Neural crest cell (in vitro differentiated cells): ENCODE measurements around the gene HOXC4. TPM values are rescaled to one million over a fixed set of nuclear protein-coding genes. Genes with fewer than 3 reads are reported as not detected.

Experiments
- DNase-seq: peaks from one replicate; pipeline ENCODE4 v3.0.0; 2021; ENCODE audit warnings: low read depth, mixed read lengths, low spot score
- H3K27ac Mint-ChIP-seq: one replicate; pipeline ENCODE4 v1.8.0; 2021; ENCODE audit warnings: mild to moderate bottlenecking, mixed read lengths; ENCODE audit not compliant: unreplicated experiment
- H3K27me3 Mint-ChIP-seq: 2 replicates; pipeline ENCODE4 v1.8.0; 2021; ENCODE audit warnings: low read depth, mild to moderate bottlenecking, mixed read lengths
- H3K36me3 Mint-ChIP-seq: 2 replicates; pipeline ENCODE4 v1.8.0; 2021; ENCODE audit warnings: low read depth, mild to moderate bottlenecking, mixed read lengths
- H3K4me1 Mint-ChIP-seq: 2 replicates; pipeline ENCODE4 v1.8.0; 2021; ENCODE audit warnings: mixed read lengths
- H3K4me3 Mint-ChIP-seq: one replicate; pipeline ENCODE4 v1.8.0; 2021; ENCODE audit warnings: mild to moderate bottlenecking, mixed read lengths
- H3K9me3 Mint-ChIP-seq: 2 replicates; pipeline ENCODE4 v1.8.0; 2021; ENCODE audit warnings: mixed read lengths
- CTCF ChIP-seq: fragments of 200-600 bp; sonication (generic); conservative IDR thresholded peaks from 2 replicates; pipeline ENCODE4 v1.5.0; 2021; ENCODE audit warnings: antibody characterized with exemption, mild to moderate bottlenecking
- long read RNA-seq: library from polyadenylated mRNA; unstranded; transcript quantifications from one replicate; pipeline ENCODE4 v2.0.0, GENCODE V29; 2020
- total RNA-seq: library from RNA; stranded (reverse); gene quantifications from 2 replicates; pipeline ENCODE4 v1.2.1, GENCODE V29; 2021

HOXC4 gene
- total RNA-seq: 5.6 and 8.3 TPM in 2 replicates
- long read RNA-seq: 0 reads

GRCh38 chr12:54053751-54054741 lies at the start of gene HOXC4:
TSS of gene HOXC4 (plus strand) at chr12:54053835. CDS start at chr12:54053923, 88 bp downstream.
- DNase-seq: no peak
- Mint-ChIP-seq H3K27ac (no peak within 1 kb of the TSS), H3K27me3 (peaks cover 100% of the 10 kb centered on the region), H3K4me1 (no peaks in the 10 kb centered on the region), H3K4me3 (peak within 1 kb of the TSS; percentile 87), H3K36me3 (no peaks in the 10 kb centered on the region), H3K9me3 (no peaks in the 10 kb centered on the region)
- no peak for TF ChIP-seq CTCF

- DNase-seq: no peak
- Mint-ChIP-seq H3K4me3 (peak overlapping the region; percentile 79), H3K9me3 (no peaks in the 10 kb centered on the region), H3K36me3 (peaks cover 3% of the 10 kb centered on the region), H3K27ac (no peak overlapping the region), H3K4me1 (peaks cover 21% of the 10 kb centered on the region), H3K27me3 (peaks cover 99% of the 10 kb centered on the region)
- no peak for TF ChIP-seq CTCF
Observed at GRCh38 chr12:54004063-54004840, 49.4 kb upstream of the HOXC4 start.

GRCh38 chr12:54004841-54005530 lies 48.6 kb upstream of the HOXC4 start:
- Mint-ChIP-seq H3K4me3 (peak overlapping the region; percentile 76), H3K27ac (peak overlapping the region; percentile 59), H3K27me3 (peaks cover 99% of the 10 kb centered on the region), H3K4me1 (peaks cover 21% of the 10 kb centered on the region), H3K36me3 (peaks cover 3% of the 10 kb centered on the region), H3K9me3 (no peaks in the 10 kb centered on the region)
- TF ChIP-seq CTCF: no peak
- no peak for DNase-seq

GRCh38 chr12:54005531-54005852 lies 48.1 kb upstream of the HOXC4 start:
- no peak overlapping the region for H3K27ac Mint-ChIP-seq
- DNase-seq: no peak
- H3K4me1 Mint-ChIP-seq: peaks cover 21% of the 10 kb centered on the region
- no peak for TF ChIP-seq CTCF
- peaks cover 3% of the 10 kb centered on the region for H3K36me3 Mint-ChIP-seq
- no peaks in the 10 kb centered on the region for H3K9me3 Mint-ChIP-seq
- H3K4me3 Mint-ChIP-seq: peak overlapping the region; percentile 76
- H3K27me3 Mint-ChIP-seq: peaks cover 99% of the 10 kb centered on the region

- Mint-ChIP-seq H3K36me3 (peaks cover 3% of the 10 kb centered on the region), H3K4me1 (peaks cover 21% of the 10 kb centered on the region), H3K27ac (no peak overlapping the region), H3K9me3 (no peaks in the 10 kb centered on the region), H3K4me3 (peak overlapping the region; percentile 76), H3K27me3 (peaks cover 99% of the 10 kb centered on the region)
- peak; percentile 95 for DNase-seq
- TF ChIP-seq CTCF: peak; percentile 98
Observed at GRCh38 chr12:54005853-54006558, 47.6 kb upstream of the HOXC4 start.
